SK-N-SH treated with all-trans-retinoic acid at 6 μM for 48 hours (cell line): ENCODE measurements around the gene DNAH2.

Experiments used
- ATAC-seq: fragments of 200-7000 bp; cut with Tn5 transposase; 3 replicates; pipeline ENCODE4 v1.9.1; 2020; ENCODE audit warnings: mild to moderate bottlenecking, moderate library complexity
- ARNTL ChIP-seq: fragments of 450-650 bp; formaldehyde crosslinking; IDR thresholded peaks from 2 replicates; pipeline ENCODE4 v1.5.0; 2020; ENCODE audit warnings: low read depth, mild to moderate bottlenecking, moderate library complexity, borderline replicate concordance
- CREB5 ChIP-seq: fragments of 250-450 bp; sonication (Bioruptor Pico); IDR thresholded peaks from 2 replicates; pipeline ENCODE4 v1.5.1; 2020; ENCODE audit warnings: low read depth, mild to moderate bottlenecking, moderate library complexity
- CSDC2 ChIP-seq: fragments of 250-450 bp; sonication (Bioruptor Pico); IDR thresholded peaks from 2 replicates; pipeline ENCODE4 v1.5.0; 2020; ENCODE audit warnings: mild to moderate bottlenecking, moderate library complexity
- ESRRG ChIP-seq: fragments of 250-450 bp; sonication (Bioruptor Pico); IDR thresholded peaks from 2 replicates; pipeline ENCODE4 v1.6.1; 2021; ENCODE audit warnings: mild to moderate bottlenecking
- ISL1 ChIP-seq: fragments of 250-450 bp; sonication (Bioruptor Pico); IDR thresholded peaks from 2 replicates; pipeline ENCODE4 v2.1.2; 2022; ENCODE audit warnings: mild to moderate bottlenecking, moderate library complexity
- OSR1 ChIP-seq: fragments of 250-450 bp; sonication (Bioruptor Pico); IDR thresholded peaks from 2 replicates; pipeline ENCODE4 v1.8.0; 2022; ENCODE audit warnings: moderate library complexity, mild to moderate bottlenecking, inconsistent platforms
- POU6F1 ChIP-seq: fragments of 250-450 bp; sonication (Bioruptor Pico); IDR thresholded peaks from 2 replicates; pipeline ENCODE4 v1.8.0; 2021; ENCODE audit warnings: low read depth, mild to moderate bottlenecking, moderate library complexity, borderline replicate concordance
- PPARA ChIP-seq: fragments of 250-450 bp; sonication (Bioruptor Pico); IDR thresholded peaks from 2 replicates; pipeline ENCODE4 v1.5.0; 2020; ENCODE audit warnings: mild to moderate bottlenecking, borderline replicate concordance
- RARB ChIP-seq: fragments of 250-450 bp; sonication (Bioruptor Pico); IDR thresholded peaks from 2 replicates; pipeline ENCODE4 v1.8.0; 2021; ENCODE audit warnings: mild to moderate bottlenecking, moderate library complexity
- TCF4 ChIP-seq: fragments of 250-450 bp; sonication (Bioruptor Pico); IDR thresholded peaks from 2 replicates; pipeline ENCODE4 v1.8.0; 2021; ENCODE audit warnings: mild to moderate bottlenecking, moderate library complexity, borderline replicate concordance
- TOX ChIP-seq: fragments of 250-450 bp; sonication (Bioruptor Pico); IDR thresholded peaks from 2 replicates; pipeline ENCODE4 v1.8.0; 2021; ENCODE audit warnings: mild to moderate bottlenecking, moderate library complexity, borderline replicate concordance
- ZC3H10 ChIP-seq: fragments of 250-450 bp; sonication (Bioruptor Pico); IDR thresholded peaks from 2 replicates; pipeline ENCODE4 v1.5.1; 2021; ENCODE audit warnings: mild to moderate bottlenecking, moderate library complexity
- ZFP3 ChIP-seq: fragments of 250-450 bp; sonication (Bioruptor Pico); IDR thresholded peaks from 2 replicates; pipeline ENCODE4 v1.5.0; 2020; ENCODE audit warnings: mild to moderate bottlenecking, moderate library complexity
- ZFP30 ChIP-seq: fragments of 450-650 bp; formaldehyde crosslinking; IDR thresholded peaks from 2 replicates; pipeline ENCODE4 v1.5.0; 2022; ENCODE audit warnings: mild to moderate bottlenecking, moderate library complexity
- ZNF565 ChIP-seq: fragments of 450-650 bp; formaldehyde crosslinking; conservative IDR thresholded peaks from 2 replicates; pipeline ENCODE4 v1.5.0; 2020; ENCODE audit warnings: low read depth, mild to moderate bottlenecking, moderate library complexity
- ZNF70 ChIP-seq: fragments of 450-650 bp; formaldehyde crosslinking; IDR thresholded peaks from 2 replicates; pipeline ENCODE4 v1.5.0; 2020; ENCODE audit warnings: mild to moderate bottlenecking, moderate library complexity
- ZNF8 ChIP-seq: fragments of 450-650 bp; formaldehyde crosslinking; IDR thresholded peaks from 2 replicates; pipeline ENCODE4 v1.5.0; 2020; ENCODE audit warnings: mild to moderate bottlenecking, moderate library complexity
- TF ChIP-seq, protein P1 (sequence below): fragments of 250-450 bp; sonication (Bioruptor Pico); IDR thresholded peaks from 2 replicates; pipeline ENCODE4 v1.5.1; 2021; ENCODE audit warnings: mild to moderate bottlenecking, moderate library complexity
- TF ChIP-seq, protein P2 (sequence below): fragments of 250-450 bp; sonication (Bioruptor Pico); IDR thresholded peaks from 2 replicates; pipeline ENCODE4 v1.8.0; 2020; ENCODE audit warnings: mild to moderate bottlenecking, moderate library complexity, borderline replicate concordance

DNAH2 gene

DNA sequence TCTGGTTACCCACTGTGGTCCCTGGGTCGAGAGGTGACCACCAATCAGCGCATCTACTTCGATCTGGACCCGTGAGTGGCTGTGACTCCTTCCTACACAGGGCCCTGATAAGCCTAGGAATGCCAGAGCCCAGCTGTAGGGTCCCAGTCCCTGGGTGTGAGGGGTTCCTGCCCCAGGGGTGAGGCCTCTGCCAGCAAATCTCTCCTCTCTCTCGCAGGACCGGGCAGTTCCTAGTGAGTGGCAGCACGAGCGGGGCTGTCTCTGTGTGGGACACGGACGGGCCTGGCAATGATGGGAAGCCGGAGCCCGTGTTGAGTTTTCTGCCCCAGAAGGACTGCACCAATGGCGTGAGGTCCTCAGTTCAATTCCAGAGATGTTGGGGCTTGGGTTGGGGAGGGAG, 14.8 kb upstream of the DNAH2 start:
- ATAC-seq: no peak
- no peak for TF ChIP-seq CREB5
- TF ChIP-seq ZFP30: no peak
- no peak for TF ChIP-seq ESRRG
- TF ChIP-seq ISL1: no peak
- TF ChIP-seq TCF4: no peak
- TF ChIP-seq OSR1 (CRISPR knock-in tag): no peak
- no peak for TF ChIP-seq ZNF8 (CRISPR knock-in tag)
- TF ChIP-seq, protein P1, sequence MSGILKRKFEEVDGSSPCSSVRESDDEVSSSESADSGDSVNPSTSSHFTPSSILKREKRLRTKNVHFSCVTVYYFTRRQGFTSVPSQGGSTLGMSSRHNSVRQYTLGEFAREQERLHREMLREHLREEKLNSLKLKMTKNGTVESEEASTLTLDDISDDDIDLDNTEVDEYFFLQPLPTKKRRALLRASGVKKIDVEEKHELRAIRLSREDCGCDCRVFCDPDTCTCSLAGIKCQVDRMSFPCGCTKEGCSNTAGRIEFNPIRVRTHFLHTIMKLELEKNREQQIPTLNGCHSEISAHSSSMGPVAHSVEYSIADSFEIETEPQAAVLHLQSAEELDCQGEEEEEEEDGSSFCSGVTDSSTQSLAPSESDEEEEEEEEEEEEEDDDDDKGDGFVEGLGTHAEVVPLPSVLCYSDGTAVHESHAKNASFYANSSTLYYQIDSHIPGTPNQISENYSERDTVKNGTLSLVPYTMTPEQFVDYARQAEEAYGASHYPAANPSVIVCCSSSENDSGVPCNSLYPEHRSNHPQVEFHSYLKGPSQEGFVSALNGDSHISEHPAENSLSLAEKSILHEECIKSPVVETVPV (CRISPR knock-in tag): no peak
- no peak for TF ChIP-seq ZFP3
- no peak for TF ChIP-seq PPARA (CRISPR knock-in tag)

DNA sequence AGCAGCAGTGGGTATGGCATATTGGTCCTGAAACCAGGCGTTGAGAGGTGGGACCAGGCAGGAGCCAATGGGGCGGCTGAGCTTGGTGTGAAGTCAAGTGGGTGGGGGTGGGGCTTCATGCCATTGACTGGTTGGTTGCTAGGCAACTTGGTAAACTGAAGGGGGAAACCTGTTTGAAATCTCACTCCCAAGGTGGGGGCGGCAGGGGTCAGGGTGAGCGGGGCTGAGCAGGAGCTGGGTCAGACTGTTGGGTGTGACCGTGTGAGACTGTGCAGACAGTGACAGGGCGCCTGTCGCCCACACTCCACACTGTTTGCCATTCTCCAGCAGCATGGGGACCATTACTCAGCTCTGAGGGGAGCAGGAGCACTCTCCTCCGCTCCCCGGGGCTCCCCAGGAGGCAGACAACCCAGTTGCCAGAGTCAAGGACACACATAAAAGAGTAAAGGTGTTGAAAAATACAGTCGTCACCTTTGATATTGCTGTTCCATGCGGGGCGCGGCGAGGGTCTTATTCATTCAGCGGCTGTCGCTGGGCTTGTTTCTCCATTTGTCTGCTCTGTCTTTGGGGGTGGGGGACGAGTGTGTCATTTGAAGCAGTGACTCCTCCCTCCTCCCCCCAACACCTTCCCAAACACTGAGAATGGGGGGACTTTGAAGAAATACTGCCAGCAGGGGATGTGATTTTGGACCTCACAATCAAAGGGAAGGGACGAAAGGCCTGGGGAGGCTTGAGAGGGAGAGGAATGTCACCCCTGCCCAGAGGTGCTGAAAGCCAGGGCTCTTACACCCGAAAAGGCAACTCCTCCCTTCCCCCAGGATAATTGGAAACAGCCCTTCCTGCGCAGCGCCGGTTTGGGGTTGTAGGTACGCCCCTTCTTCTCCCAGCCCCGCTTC, 13.7 kb upstream of the DNAH2 start:
- TF ChIP-seq TCF4 (peak; percentile 47; the same call in 1 of the 2 replicates), PPARA (CRISPR knock-in tag) (no peak)
- ATAC-seq: peak; percentile 60

DNA sequence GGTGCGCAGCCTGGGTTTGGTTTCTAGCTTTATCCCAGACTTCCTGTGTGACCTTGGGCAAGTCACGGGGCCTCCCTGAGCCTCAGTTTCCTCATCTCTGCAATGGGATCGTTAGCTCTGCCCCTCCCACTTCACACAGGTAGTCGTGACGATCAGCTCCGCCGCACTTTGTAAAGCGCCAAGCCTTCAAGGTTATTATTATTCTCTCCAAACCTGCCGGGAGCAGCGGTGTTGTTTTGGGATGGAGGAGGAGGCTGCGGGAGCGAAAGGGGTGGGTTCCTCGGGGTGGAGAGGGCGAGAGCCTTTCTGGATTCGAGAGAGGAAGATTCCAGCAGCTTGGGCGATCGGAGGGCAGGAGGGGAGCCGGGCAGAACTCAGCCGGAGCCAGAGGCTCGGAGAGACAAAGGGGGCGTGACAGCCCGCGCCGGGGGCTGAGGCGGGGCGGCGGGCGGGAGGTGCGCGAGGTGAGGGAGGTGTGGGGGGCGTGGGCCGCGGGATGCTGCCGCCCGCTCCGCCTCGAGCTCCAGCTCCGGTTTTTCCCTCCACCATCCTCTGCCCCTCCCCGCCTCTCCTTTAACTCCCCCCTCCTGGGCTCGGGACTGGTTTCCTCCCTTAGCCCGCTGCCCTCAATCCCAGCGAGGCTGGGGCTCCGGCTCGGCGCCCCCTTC, 12.8 kb upstream of the DNAH2 start, which contains the start of gene EFNB3:
EFNB3 (plus strand) TSS at position 602 of the 668 bp plus-strand sequence. CDS start 397 bp downstream, outside the sequence.
- TF ChIP-seq ARNTL (no peak), ZNF565 (CRISPR knock-in tag) (no peak), RARB (CRISPR knock-in tag) (no peak)
- TF ChIP-seq, all 23 proteins: peak for 0
- ATAC-seq: peak; percentile 78

GRCh38 chr17:7705269-7706255, 12.0 kb upstream of the DNAH2 start:
- ATAC-seq: peak; percentile 40
- TF ChIP-seq ZFP30: no peak
- TF ChIP-seq, all 23 proteins: peak for 0

DNA sequence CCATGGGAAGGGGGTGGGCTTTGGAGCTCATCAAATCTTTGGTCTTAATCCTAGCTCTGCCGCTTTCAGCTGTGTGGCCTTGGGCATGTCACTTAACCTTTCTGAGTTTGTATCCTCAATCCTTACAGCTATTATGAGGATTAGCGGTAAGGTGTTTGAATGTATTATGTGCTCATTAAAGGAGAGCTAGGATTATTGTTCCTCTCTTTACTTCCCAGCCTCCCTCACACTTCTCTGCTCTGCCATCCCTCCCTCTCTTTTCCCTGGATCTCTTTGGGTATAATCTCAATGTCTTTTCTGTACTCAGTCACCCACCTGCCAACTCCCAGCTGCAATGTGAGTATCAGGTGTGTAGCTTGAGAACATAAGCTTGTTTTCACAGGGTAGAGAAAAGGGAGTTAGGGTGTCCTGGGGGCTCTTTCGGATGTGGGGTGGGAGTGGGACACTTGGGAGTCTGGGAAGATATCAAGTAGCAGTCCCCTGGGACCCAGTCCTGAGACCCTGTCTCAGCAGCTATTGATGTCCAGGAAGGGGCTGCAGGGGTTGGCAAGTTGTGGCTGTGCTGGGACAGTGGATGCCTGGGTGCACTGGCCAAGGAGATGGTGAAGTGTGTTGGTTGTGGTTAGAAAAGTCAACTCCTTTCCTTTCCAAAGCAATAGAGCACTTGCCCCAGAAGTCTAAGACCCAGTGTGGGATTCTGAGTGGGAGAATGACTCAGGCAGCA, 10.8 kb upstream of the DNAH2 start:
- no peak for ATAC-seq
- TF ChIP-seq ARNTL: no peak
- TF ChIP-seq, protein P1 (CRISPR knock-in tag): no peak
- TF ChIP-seq ZNF70 (CRISPR knock-in tag): no peak
- TF ChIP-seq, protein P2, sequence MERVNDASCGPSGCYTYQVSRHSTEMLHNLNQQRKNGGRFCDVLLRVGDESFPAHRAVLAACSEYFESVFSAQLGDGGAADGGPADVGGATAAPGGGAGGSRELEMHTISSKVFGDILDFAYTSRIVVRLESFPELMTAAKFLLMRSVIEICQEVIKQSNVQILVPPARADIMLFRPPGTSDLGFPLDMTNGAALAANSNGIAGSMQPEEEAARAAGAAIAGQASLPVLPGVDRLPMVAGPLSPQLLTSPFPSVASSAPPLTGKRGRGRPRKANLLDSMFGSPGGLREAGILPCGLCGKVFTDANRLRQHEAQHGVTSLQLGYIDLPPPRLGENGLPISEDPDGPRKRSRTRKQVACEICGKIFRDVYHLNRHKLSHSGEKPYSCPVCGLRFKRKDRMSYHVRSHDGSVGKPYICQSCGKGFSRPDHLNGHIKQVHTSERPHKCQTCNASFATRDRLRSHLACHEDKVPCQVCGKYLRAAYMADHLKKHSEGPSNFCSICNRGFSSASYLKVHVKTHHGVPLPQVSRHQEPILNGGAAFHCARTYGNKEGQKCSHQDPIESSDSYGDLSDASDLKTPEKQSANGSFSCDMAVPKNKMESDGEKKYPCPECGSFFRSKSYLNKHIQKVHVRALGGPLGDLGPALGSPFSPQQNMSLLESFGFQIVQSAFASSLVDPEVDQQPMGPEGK (CRISPR knock-in tag): no peak
- TF ChIP-seq CSDC2 (CRISPR knock-in tag): no peak
- TF ChIP-seq ISL1: no peak
- TF ChIP-seq ZFP30: no peak
- TF ChIP-seq ZNF565 (CRISPR knock-in tag): no peak
- no peak for TF ChIP-seq POU6F1 (CRISPR knock-in tag)
- no peak for TF ChIP-seq ESRRG
- TF ChIP-seq ZC3H10 (CRISPR knock-in tag): no peak
- TF ChIP-seq TOX (CRISPR knock-in tag): no peak
